DMS53 (cell line): ENCODE results near the gene JUNB.
"Not testable (repeated sequence)": the region's sequence is repeated elsewhere in the genome, so short reads cannot be mapped to it uniquely, and the experiment has no call there.

Experiments
- DNase-seq: peaks from one replicate; lab custom pipeline; 2025; lab: John Stamatoyannopoulos, UW

JUNB gene

GRCh38 chr19:12804051-12804450 lies 12.8 kb downstream of the JUNB start:
- no peak for DNase-seq

GRCh38 chr19:12806242-12807081 lies 15.2 kb downstream of the JUNB start, which contains the start of gene RNASEH2A:
RNASEH2A (plus strand) TSS chr19:12806584; CDS start chr19:12806674, 90 bp downstream.
- DNase-seq, result peak; percentile 95

DNA sequence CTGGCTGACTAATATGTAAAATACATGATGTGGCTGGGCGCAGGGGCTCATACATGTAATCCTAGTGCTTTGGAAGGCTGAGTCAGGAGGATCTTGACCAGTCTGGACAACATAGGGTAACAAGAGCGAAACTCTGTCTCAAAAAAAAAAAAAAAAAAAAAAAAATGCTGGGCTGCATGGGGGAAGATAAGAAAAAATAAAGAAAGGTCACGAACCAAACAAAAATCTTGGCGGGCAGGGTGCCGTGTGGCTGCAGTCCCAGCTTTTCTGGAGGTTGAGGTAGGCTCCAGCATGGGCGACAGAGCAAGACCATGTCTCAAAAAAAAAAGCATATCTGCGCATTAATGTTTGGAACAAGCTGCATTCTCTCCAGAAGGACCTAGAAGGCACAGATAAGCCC lies 23.8 kb downstream of the JUNB start:
- no peak for DNase-seq

GRCh38 chr19:12817188-12817587 lies 25.9 kb downstream of the JUNB start:
- not testable (repeated sequence) for DNase-seq

GRCh38 chr19:12817810-12818209 lies 26.5 kb downstream of the JUNB start:
- not testable (repeated sequence) for DNase-seq

DNA sequence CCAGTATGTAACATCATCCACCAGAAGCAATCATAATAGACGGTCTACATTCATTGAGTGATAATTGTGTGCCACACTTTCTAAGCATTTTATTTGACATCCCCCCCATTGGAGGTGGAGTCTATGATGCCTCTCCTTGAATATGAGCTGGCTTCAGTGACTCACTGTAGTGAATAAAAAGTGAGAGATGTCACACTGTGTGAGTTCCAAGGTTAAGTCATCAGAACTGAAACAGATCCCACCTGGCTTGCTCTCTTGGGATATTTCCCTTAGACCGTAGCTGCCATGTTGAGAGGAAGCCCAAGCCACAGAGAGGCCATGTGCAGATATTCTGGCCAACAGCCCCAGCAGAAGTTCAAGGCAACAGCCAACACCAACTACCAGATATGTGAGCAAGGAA lies 30.5 kb downstream of the JUNB start:
- DNase-seq, result peak; percentile 29

- peak; percentile 72 for DNase-seq
These were observed 34.2 kb downstream of the JUNB start for GRCh38 chr19:12825254-12826131.

- peak; percentile 73 for DNase-seq
These were observed 37.2 kb downstream of the JUNB start for GRCh38 chr19:12828494-12828893.

GRCh38 chr19:12833418-12833737 lies 42.1 kb downstream of the JUNB start:
- peak; percentile 50 for DNase-seq

DNA sequence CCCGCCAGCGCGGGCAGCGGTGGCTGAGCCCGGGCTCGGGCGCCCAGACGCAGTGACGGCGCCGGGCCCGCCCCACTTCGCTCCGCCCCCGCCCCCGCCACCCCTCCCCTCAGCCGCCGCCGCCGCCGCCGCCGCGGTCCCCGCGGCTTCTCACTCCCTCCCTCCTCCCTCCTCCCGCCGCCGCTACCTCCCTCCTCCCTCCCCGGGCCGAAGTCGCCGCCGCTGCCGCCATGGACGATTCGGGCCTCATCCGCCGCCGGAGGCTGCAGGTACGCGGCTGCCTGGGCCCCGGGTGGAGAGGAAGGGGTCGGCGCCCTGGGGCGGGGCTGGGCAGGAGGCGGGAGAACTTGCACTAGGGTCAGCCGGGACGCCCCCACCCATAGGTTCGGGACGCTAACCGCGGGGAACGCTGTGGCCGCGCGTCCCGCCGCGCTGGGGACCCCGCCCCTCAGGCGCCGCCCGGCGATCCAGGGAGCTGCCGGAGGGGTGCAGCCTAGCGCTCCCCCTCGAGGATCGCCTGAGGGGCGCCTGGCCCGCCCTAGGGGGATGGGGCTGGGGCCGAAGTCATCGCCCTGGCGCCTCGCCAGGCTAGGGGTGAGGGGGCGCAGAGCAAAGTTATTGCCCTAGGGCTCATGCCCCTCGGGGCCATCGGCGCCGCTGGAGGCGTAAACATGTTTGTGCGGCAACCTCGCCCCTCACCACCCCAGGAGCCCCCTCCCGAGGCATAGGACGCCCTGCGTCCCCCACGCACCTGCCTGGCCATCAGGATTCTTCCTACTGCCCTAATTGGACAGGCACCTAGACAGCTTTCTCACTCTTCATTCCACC lies 42.7 kb downstream of the JUNB start:
- DNase-seq, result peak; percentile 79

DNA sequence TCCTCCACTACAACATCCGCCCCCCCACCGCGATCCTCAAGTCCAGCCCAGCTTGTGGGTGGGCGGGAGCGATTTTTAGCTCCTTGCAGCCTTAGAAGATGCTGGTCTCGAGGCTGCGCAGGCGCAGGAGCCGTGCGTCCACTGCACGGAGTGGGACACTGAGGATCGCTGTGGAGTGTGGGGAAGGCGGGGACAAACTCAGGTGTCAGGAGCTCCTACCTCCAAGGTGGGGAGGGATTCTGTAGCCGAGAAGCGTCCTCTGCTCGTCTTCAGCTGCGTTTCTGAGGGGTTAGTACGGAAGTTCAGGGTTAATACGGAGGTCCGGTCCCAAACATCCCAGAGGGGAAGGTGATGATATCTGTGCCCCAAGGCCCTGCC lies 43.3 kb downstream of the JUNB start, which contains the start of gene RTBDN:
Gene RTBDN, minus strand, starts transcription at position 14 of the 378 bp plus-strand sequence. CDS start 4,600 bp downstream, outside the sequence.
- peak; percentile 53 for DNase-seq

DNA sequence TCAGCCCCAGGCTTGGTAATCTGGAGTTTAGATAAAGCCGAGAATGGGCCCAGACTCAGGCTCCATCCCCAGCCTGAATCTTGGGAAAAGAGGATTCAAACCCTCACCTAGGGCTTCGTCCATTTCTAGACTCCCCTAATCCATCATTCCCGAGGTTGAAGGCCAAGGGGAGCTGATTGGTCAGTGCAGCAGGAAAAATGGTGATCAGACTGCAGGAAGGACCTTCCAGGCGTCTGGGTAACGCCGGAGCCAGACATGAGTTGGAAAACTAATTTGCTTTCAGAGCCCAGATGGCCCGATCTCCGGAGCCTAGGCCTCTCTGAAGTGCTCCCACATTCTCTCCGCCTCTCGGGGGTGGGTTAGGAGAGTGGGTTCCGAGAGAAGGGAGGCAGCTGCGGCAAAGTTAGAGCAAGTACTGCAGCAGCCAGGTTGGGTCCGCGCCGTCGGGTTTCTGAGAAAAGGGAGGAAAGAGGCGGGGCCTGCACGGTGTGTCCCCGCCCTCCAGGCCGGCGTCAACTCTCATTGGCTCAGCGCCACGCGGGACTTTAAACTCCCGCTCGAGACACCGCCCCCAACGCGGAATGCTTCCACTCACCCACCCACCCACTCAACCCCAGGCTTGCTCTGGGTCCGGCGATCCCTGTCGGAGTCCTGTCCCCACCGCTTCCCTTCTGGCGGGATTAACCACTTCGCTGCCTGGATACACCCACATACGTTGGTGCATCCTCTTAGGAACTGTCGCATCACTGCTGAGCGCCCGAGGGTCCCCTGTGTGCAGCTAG lies 43.9 kb downstream of the JUNB start:
- peak; percentile 78 for DNase-seq

- no peak for DNase-seq
These were observed 45.2 kb downstream of the JUNB start for GRCh38 chr19:12836529-12836863.

DNA sequence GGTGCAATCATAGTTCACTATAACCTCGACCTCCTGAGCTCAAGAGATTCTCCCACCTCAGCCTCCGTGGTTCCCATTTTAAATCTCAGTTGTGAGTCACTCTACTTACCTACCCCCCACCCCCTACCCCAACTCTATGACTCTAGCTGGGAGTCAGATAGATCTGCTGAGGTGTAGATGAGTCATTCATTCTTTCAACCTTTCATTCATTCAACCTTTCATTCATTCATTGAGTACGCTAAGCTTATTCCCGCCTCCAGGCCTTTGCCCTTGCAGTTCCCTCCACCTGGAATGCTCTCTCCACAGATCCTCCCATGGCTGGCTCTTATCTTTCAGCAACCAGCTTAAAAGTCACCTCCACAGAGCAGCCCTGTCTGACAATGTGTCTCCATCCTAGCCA lies 45.9 kb downstream of the JUNB start:
- DNase-seq, result no peak

- peak; percentile 81 for DNase-seq
These were observed 47.0 kb downstream of the JUNB start, which contains the start of gene MAST1 for GRCh38 chr19:12838182-12838885. MAST1 (plus strand) TSS chr19:12838515; CDS start chr19:12838573, 58 bp downstream.

GRCh38 chr19:12838886-12839756 lies 47.8 kb downstream of the JUNB start:
- DNase-seq, result peak; percentile 70

GRCh38 chr19:12840091-12841079 lies 49.1 kb downstream of the JUNB start:
- peak; percentile 53 for DNase-seq

DNA sequence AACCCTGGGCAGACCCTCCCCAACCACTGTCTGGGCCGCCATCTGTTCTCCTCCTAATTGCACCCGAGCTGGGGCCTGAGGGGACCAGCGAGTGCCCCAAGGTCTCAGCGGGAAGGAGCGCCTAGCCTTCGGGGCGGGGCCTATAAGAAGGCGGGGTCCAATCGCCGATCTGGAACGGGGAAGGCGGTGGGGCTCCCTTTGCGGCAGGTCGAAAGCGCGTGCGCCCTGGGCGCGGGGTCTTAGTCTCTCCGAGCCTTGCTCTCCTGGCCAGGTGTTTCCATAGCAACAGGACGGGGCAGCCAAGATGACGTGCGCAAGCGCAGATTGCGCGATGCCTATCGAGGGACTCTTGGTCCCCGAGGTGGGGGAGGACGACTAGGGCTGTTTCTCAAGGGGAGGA lies 49.8 kb downstream of the JUNB start:
- DNase-seq, result no peak
